Small intestine (tissue), 7 donors: ENCODE data around the gene PTPRE. TPM values are rescaled to one million over a fixed set of nuclear protein-coding genes. Genes with fewer than 3 reads are reported as not detected.

Experiments used
- DNase-seq, 2 donors: peaks; one replicate each; pipeline versions ENCODE4 v3.0.0 to v3.0.0-alpha.2; 2013
- FAIRE-seq: peaks from 2 replicates; lab custom pipeline; 2012; peaks lifted over from hg19 to GRCh38; lab: Jason Lieb, UNC
- H3K27ac ChIP-seq, 3 donors: one replicate each; pipeline ENCODE4 v1.5.1; 2013; ENCODE audit warnings: low read length in 2 of 3, mild to moderate bottlenecking in 2 of 3, control low read depth in 1 of 3, inconsistent platforms in 1 of 3, low read depth in 1 of 3, moderate library complexity in 1 of 3
- H3K27me3 ChIP-seq, 3 donors: one replicate each; pipeline ENCODE4 v1.6.1; 2013; ENCODE audit warnings: low read length in 3 of 3, inconsistent platforms in 1 of 3; ENCODE audit not compliant: control insufficient read depth in 3 of 3, insufficient read depth in 3 of 3
- H3K36me3 ChIP-seq, 3 donors: one replicate each; pipeline ENCODE4 v1.6.1; 2013; ENCODE audit warnings: low read length in 3 of 3, inconsistent platforms in 1 of 3, low read depth in 1 of 3, mild to moderate bottlenecking in 1 of 3, moderate library complexity in 1 of 3; ENCODE audit not compliant: control insufficient read depth in 3 of 3, insufficient read depth in 2 of 3
- H3K4me1 ChIP-seq, 3 donors: one replicate each; pipeline ENCODE4 v1.6.1; 2013; ENCODE audit warnings: low read length in 2 of 3, inconsistent platforms in 1 of 3, low read depth in 1 of 3, mild to moderate bottlenecking in 1 of 3, moderate library complexity in 1 of 3; ENCODE audit not compliant: control insufficient read depth in 3 of 3, insufficient read depth in 2 of 3
- H3K4me3 ChIP-seq, 3 donors: one replicate each; pipeline ENCODE4 v1.5.1; 2013; ENCODE audit warnings: low read length in 3 of 3, control low read depth in 1 of 3, inconsistent platforms in 1 of 3, low read depth in 1 of 3, mild to moderate bottlenecking in 1 of 3, moderate library complexity in 1 of 3
- H3K9me3 ChIP-seq, 2 donors: one replicate each; pipeline ENCODE4 v1.6.1; 2013; ENCODE audit warnings: low read depth in 1 of 2, low read length in 1 of 2; ENCODE audit not compliant: control insufficient read depth in 2 of 2, insufficient read depth in 1 of 2
- WGBS, 3 donors: extraction: QIAGEN DNeasy Blood & Tissue Kit; methylation state at CpG; one replicate each; pipeline ENCODE4 v1.1.7; 2013; 5-methylcytosine and 5-hydroxymethylcytosine counted together
- polyA plus RNA-seq, 4 donors: library from polyadenylated mRNA; stranded (reverse) in 3 of 4; unstranded in 1 of 4; fragments of 200-250 nt in 3 of 4; fragments of 120-200 nt in 1 of 4; gene quantifications; one replicate each; pipeline versions ENCODE4 v1.2.1 to v1.2.3, GENCODE V29; 2013
- donor health status: healthy with polysubstance abuse.
- donor health status: control.
- donor health status: control.
- donor health status: Bipolar disorder and iron deficiency.
- donor health status: healthy.

PTPRE gene
- polyA plus RNA-seq, 4 donors, result 2.7 to 21.0 (median 6.2) TPM

DNA sequence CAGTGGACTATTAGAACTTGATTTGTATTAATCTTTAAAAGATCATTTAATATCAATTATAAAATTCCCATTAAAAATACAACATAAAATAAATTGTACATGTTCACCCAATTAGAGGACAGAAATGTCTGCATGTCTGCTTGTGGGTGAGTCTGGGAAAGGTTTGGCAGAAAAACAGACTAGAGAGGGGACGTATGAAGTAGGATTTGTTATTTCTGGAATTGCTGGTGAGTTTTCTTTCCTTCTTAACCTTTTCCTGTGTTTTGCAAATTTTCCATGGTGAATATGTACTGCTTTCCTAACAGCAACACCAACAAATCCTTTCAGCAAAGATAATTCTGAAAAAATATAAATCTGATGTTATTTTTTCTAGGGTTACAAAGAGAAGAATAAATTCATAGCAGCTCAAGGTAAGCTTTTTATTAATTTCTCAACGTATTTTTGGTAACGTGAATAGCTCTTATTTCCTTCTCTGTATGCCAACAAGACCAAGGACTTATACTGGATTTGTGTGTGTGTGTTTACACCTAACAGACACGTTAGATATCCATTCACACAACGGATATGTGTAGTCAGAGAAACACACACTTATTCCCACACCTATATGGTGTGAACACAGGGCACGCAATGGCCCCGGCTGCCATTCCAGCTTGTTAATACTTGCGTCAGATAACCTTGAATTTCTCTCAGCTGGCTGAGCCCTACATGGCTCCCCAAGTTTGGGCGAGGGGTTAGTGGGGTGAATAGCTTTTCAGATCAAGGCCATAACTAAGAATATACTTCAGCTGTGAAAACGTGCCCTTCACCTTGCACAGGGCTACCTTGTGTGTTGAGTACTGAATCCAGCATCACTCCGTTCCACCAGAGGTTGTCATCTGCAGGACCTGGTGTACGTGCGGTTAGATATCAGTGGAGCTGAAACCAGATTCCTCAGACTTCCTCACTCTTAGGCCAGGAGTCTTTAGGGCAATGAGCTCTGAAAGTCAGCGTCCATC, 154.7 kb downstream of the PTPRE start:
- FAIRE-seq (no peak), DNase-seq (no peak)
- Histone ChIP-seq H3K4me1 (peaks cover 0 to 4% (median 0%) of the 10 kb centered on the region in 3 donors), H3K27me3 (no peaks in the 10 kb centered on the region), H3K9me3 (no peaks in the 10 kb centered on the region), H3K27ac (peak overlapping the region in 1 of 3 donors; percentile 83), H3K4me3 (no peak overlapping the region), H3K36me3 (peaks cover 4 to 67% (median 9%) of the 10 kb centered on the region in 3 donors)
- WGBS, 3 donors, result 81 to 92% (median 90%) methylated on average over 14 of the region's 14 CpGs

DNA sequence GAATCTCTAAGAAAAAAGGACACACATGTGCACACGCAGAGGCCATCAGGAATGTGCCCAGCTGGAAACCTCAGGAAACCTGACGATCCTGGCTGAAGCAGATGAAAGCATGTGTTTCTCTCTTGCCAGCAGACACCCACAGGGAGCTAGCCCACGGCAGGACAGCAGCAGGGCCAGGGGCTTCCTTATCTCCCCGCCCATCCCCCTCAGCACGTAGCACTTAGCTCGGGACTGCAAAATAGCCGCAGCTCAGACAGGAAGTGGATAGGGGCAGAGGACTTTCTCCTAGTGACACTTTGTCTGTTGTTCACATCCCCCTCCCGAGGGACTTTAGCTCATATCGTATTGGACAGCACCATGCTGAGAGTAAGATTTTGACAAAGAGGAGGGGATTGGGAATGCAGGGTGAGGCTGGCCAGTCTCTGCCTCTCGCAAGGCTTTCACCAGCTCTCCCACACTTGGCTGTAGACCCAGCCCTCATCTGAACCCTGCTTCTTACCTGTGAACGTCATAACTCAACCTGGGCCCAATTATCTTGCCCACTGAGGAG, 155.5 kb downstream of the PTPRE start:
- FAIRE-seq, result no peak

DNA sequence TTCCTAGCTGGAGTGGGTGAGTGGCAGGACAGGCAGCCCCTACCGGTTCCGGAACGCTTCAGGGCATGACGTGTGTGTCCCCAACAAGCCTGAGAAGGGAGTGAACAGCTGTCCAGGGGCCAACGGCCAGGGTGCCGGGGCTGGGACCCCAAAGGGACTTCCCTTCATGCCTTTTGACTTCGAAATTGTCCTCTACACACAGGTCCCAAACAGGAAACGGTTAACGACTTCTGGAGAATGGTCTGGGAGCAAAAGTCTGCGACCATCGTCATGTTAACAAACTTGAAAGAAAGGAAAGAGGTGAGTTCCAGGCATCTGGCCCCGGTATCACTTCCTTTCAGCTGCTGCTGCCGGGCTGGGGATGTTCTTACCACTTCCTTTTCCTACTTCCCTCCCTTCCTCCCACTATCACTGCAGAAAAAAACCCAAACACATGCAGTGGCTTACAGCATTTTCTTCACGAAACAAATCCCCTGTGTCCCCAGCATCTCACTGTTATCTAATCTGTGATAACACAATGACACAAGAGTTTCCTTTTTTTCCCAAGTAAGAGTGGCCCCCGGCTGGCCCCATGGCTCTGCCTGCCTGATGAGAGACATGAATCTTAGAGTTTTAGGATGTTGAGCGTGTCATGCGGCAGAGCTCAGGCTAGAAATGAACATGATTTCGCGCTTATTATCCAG, 156.1 kb downstream of the PTPRE start:
- no peaks in the 10 kb centered on the region for H3K9me3 ChIP-seq
- H3K27me3 ChIP-seq, result no peaks in the 10 kb centered on the region
- H3K4me1 ChIP-seq, result peaks cover 0 to 4% (median 0%) of the 10 kb centered on the region in 3 donors
- H3K4me3 ChIP-seq, result peak overlapping the region in 1 of 3 donors; percentile 8
- 47 to 73% (median 51%) methylated on average over 19 of the region's 19 CpGs for WGBS, 3 donors
- peak overlapping the region; percentile 22 to 83 (median 53) for H3K27ac ChIP-seq
- H3K36me3 ChIP-seq, result peaks cover 3 to 79% (median 4%) of the 10 kb centered on the region in 3 donors
- DNase-seq (peak in 1 of 2 donors; percentile 41), FAIRE-seq (no peak)

More for the DNA sequence above, 155.5 kb downstream of the PTPRE start:
- Histone ChIP-seq H3K27ac (peak overlapping the region; percentile 22 to 83 (median 53)), H3K9me3 (no peaks in the 10 kb centered on the region), H3K4me3 (peak overlapping the region in 1 of 3 donors; percentile 8), H3K4me1 (peaks cover 0 to 4% (median 0%) of the 10 kb centered on the region in 3 donors), H3K36me3 (peaks cover 4 to 74% (median 9%) of the 10 kb centered on the region in 3 donors), H3K27me3 (no peaks in the 10 kb centered on the region)
- WGBS, 3 donors, result 48 to 83% (median 59%) methylated on average over 11 of the region's 11 CpGs
- DNase-seq, result no peak

DNA sequence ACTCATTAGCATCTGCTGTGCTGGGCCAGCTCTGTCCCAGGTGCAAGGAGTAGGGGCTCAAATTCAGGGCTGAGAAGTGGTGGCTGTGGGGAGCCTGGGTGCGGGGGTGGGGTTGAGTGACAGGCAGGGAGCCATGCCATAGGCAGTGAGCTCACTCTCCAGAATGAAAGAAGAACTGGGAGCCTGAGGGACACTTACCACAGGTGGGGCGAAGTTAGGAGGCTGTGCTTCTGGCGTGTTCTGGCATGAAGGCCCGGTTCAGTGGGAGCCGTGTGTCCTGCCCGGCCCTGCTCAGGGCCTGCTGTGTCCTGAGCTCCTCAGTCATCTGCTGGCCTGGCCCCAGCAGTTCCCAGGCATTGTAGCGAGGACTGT, 156.8 kb downstream of the PTPRE start:
- no peak for FAIRE-seq
- Histone ChIP-seq H3K4me1 (peaks cover 0 to 4% (median 0%) of the 10 kb centered on the region in 3 donors), H3K4me3 (no peak overlapping the region), H3K36me3 (peaks cover 0 to 79% (median 4%) of the 10 kb centered on the region in 3 donors), H3K9me3 (no peaks in the 10 kb centered on the region), H3K27ac (peak overlapping the region in 2 of 3 donors; percentile 25 to 79), H3K27me3 (no peaks in the 10 kb centered on the region)
- WGBS, 3 donors, result 78 to 90% (median 84%) methylated on average over 7 of the region's 7 CpGs
- no peak for DNase-seq

DNA sequence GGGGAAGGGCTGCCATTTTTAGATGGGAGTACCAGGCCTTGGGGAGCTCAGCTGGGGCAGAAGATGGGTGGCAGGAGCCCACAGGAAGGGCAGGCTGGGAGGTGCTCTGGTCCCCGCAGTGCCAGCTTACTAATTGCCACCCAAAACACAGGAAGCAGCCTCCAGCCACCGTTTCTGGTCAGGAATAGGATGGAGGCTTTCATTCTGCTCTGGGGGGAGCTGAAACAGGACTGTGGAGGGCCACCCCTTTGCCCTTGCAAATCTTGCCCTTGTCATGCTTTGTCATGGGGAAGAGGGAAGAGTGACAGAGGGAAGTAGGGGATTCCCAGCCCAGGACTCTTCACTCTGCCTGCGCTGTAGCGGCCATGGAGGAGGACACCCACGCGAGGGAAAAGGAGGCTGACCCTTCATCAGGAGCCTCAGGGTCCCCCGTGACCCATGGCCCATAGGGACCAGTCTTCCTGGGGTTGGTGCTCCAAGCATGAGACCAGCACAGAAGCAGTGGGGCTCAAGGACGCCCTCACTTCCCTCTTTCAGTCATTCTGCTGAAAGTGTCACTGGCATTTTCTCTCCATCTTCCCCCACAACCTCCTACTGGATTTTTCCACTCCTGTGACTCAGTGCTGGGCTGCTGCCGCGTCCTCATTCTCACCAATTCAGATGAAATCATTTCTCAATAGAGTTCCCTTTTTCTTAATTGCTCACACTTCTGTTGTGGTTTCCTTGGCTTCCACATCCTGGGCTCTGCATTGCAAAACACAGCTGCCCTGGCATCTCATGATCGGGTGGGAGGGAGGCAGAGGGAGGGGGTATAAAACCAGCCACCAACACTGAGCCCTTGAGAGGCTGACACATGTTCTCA, 157.4 kb downstream of the PTPRE start:
- H3K4me3 ChIP-seq, result no peak overlapping the region
- peaks cover 0 to 81% (median 4%) of the 10 kb centered on the region in 3 donors for H3K36me3 ChIP-seq
- WGBS, 3 donors, result 61 to 90% (median 69%) methylated on average over 11 of the region's 11 CpGs
- DNase-seq (peak in 1 of 2 donors; percentile 14), FAIRE-seq (no peak)
- H3K27ac ChIP-seq, result peak overlapping the region; percentile 28 to 79 (median 35)
- peaks cover 0 to 4% (median 0%) of the 10 kb centered on the region in 3 donors for H3K4me1 ChIP-seq
- no peaks in the 10 kb centered on the region for H3K9me3 ChIP-seq
- no peaks in the 10 kb centered on the region for H3K27me3 ChIP-seq

DNA sequence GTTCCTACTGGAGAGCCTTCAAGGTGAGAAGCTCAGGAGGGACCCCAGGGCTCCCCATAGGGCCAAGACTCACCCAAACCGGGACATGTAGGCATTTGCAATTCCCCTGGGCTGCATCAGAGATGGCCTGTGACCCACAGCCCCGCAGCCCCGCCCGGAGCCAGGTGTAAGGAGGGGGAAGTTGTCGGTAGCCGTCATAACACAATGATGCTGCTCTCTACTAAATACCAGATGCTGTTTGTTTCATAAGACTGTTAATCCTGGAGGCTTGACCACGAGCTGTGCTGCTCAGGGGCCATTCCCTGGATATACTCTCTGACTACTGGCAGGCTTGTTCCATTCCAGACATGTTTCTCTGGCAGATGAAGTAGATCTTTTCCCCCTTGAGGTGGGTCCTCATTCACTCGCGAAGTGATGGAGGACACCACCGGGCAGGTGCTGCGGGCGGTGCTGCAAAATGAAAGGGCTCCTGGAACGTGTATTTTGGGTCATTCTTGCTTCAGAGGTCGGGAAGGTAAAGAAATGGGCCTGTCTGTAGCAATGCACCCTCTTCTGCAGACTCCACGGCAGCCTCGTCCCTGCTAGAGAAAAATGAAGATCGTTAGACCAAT, 158.2 kb downstream of the PTPRE start:
- Histone ChIP-seq H3K36me3 (peaks cover 0 to 84% (median 4%) of the 10 kb centered on the region in 3 donors), H3K9me3 (no peaks in the 10 kb centered on the region), H3K4me1 (peaks cover 0 to 4% (median 0%) of the 10 kb centered on the region in 3 donors), H3K27me3 (no peaks in the 10 kb centered on the region), H3K27ac (peak overlapping the region in 2 of 3 donors; percentile 35 to 46), H3K4me3 (no peak overlapping the region)
- no peak for DNase-seq
- no peak for FAIRE-seq
- 70 to 73% (median 70%) methylated on average over 17 of the region's 17 CpGs for WGBS, 3 donors

DNA sequence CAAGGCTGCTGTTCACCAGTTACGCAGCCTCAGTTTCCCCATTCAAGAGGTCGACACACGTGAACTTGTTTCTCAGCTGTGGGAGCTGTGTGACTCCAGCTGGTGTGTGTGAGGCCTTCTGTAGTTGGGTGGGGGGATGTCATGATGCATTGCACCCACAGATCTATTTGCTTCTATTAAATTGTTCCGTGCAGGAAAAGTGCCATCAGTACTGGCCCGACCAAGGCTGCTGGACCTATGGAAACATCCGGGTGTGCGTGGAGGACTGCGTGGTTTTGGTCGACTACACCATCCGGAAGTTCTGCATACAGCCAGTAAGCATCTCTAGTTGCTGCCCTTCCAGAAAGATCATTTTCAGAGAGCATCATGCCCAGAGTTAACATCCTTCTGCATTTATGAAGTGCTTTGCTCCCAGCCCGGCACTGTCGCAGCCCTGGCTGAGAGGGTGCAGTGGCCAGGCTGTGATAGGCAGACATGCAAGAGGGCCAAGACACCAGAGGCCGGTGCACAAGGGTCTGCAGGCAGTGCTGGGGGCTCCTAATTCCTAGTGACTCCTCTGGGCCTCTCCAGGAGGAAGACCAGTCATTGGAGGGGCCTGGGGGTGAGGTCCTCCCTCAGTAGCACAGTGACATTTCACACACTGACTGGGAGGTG, 159.1 kb downstream of the PTPRE start:
- peaks cover 0 to 84% (median 9%) of the 10 kb centered on the region in 3 donors for H3K36me3 ChIP-seq
- FAIRE-seq (no peak), DNase-seq (no peak)
- no peaks in the 10 kb centered on the region for H3K9me3 ChIP-seq
- no peak overlapping the region for H3K27ac ChIP-seq
- WGBS, 3 donors, result 90 to 97% (median 91%) methylated on average over 13 of the region's 13 CpGs
- no peaks in the 10 kb centered on the region for H3K27me3 ChIP-seq
- peaks cover 0 to 4% (median 0%) of the 10 kb centered on the region in 3 donors for H3K4me1 ChIP-seq
- no peak overlapping the region for H3K4me3 ChIP-seq
